ENCODE results near the gene ATXN1. TPM values are rescaled to one million over a fixed set of nuclear protein-coding genes. Genes with fewer than 3 reads are reported as not detected.

ATXN1 gene
- total RNA-seq, 4 donors from 2014 or later = 26.4 to 46.4 (median 36.1) TPM

GRCh38 chr6:16583144-16583762 is 178.0 kb downstream of the ATXN1 start:
- no peak for TF ChIP-seq CTCF (IDR thresholded peaks at IDR 0.05)
- DNase-seq (ENCODE audit: low spot score) = no peak
- no peak for ATAC-seq (ENCODE audit: low FRiP score)

GRCh38 chr6:16582446-16583143 is 178.7 kb downstream of the ATXN1 start:
- ATAC-seq (ENCODE audit: low FRiP score) (no peak), DNase-seq (ENCODE audit: low spot score) (no peak)
- no peak for TF ChIP-seq CTCF (IDR thresholded peaks at IDR 0.05)

GRCh38 chr6:16578695-16579285 is 182.5 kb downstream of the ATXN1 start:
- no peak for TF ChIP-seq CTCF (IDR thresholded peaks at IDR 0.05)
- ATAC-seq (ENCODE audit: low FRiP score) (no peak), DNase-seq (ENCODE audit: low spot score) (no peak)

DNA sequence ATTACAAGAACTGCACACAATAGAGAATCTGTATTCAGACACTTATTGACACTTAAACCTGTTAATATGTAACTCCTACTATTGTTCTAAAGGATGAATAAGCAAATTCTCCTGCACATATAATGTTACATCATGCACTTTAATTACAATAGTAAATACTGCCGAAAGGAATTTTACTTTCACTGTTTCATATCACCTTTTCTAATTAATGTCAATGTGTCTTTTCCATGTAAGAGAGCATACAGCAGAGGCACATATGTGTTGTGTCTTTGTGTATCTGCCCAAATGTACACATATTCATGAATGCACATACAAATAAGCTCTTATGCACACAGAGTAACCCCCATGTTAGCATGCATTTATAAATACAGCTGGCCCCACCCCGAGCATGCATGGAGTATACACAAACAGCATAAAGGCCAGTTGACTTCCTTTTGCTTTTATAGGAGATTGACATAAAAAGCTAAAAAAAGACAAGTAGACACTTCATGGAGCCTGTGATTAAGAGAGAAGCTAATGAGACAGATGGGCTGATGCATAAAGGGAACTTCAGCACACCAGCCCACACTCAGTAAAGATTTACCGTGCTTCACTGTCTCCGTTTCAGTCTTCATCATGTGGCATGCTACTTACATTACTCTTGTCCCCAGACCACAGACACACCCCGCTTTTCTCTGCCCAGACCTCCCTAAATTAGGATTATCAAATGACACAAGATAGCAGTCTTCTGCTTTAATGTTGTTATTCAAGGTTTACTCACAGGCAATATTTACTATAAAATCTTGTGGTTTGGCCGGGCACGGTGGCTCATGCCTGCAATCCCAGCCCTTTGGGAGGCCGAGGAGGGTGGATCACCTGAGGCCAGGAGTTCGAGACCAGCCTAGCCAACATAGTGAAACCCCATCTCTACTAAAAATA is 184.6 kb downstream of the ATXN1 start:
- DNase-seq (ENCODE audit: low spot score) (no peak), ATAC-seq (ENCODE audit: low FRiP score) (no peak)
- no peak for TF ChIP-seq CTCF (IDR thresholded peaks at IDR 0.05)

DNA sequence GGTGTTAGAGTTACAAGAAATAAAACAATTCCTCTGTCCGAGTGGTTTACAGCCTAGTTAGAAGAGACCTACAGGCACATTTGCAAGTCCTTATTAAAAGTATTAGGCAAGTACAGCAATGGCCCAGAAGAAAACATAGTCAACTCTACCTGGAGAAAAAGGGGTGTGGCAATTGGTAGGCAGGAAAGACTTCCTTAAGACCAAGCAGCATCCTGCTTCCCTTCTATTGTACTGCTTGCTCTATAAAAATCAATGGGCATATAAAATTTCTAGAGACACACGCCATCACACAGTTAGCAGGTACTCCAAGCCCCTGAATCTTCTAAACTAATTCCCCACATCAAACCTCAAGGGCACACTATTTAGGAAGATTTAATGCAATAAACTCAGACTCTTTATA is 185.6 kb downstream of the ATXN1 start:
- no peak for ATAC-seq (ENCODE audit: low FRiP score)
- no peak for DNase-seq (ENCODE audit: low spot score)
- no peak for TF ChIP-seq CTCF (IDR thresholded peaks at IDR 0.05)

DNA sequence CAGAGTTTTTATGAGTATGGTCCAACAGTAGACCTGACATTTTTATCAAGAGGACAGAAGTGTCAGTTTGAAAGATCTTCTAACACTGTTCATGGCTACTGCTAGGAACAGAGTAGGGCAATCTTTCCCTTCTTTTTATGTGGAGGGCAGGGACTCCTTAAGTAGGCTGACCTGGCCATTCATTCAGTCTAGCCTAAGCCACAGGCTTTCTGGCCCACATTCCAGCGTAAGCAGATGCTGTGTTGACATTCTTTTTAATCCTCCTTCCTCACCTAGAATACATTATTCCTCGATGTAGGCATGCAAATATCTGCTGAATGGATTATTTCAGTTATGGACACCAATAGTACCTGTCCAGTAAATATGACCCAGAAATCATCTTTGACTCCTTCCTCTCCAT is 188.3 kb downstream of the ATXN1 start:
- DNase-seq (ENCODE audit: low spot score) (no peak), ATAC-seq (ENCODE audit: low FRiP score) (no peak)
- TF ChIP-seq CTCF (IDR thresholded peaks at IDR 0.05) = no peak
